ENCODE results near the gene OLFM3.

The OLFM3 gene

GRCh38 chr1:101849356-101849755 is 147.4 kb downstream of the OLFM3 start:
- DNase-seq (ENCODE audit: low read depth in 4 of 4, low spot score in 1 of 4): no peak

GRCh38 chr1:101847626-101848025 is 149.1 kb downstream of the OLFM3 start:
- no peak for DNase-seq (ENCODE audit: low read depth in 4 of 4, low spot score in 1 of 4)

GRCh38 chr1:101846820-101847219 is 149.9 kb downstream of the OLFM3 start:
- DNase-seq (ENCODE audit: low read depth in 4 of 4, low spot score in 1 of 4): no peak

- no peak for DNase-seq (ENCODE audit: low read depth in 4 of 4, low spot score in 1 of 4)
These were observed 153.6 kb downstream of the OLFM3 start for GRCh38 chr1:101843160-101843559.

GRCh38 chr1:101841824-101842223 is 154.9 kb downstream of the OLFM3 start:
- no peak for DNase-seq (ENCODE audit: low read depth in 4 of 4, low spot score in 1 of 4)

GRCh38 chr1:101835988-101836387 is 160.7 kb downstream of the OLFM3 start:
- no peak for DNase-seq (ENCODE audit: low read depth in 4 of 4, low spot score in 1 of 4)

GRCh38 chr1:101833312-101833711 is 163.4 kb downstream of the OLFM3 start:
- no peak for DNase-seq (ENCODE audit: low read depth in 4 of 4, low spot score in 1 of 4)

GRCh38 chr1:101826416-101826815 is 170.3 kb downstream of the OLFM3 start:
- no peak for DNase-seq (ENCODE audit: low read depth in 4 of 4, low spot score in 1 of 4)

GRCh38 chr1:101820071-101820470 is 176.7 kb downstream of the OLFM3 start:
- DNase-seq (ENCODE audit: low read depth in 4 of 4, low spot score in 1 of 4): no peak

GRCh38 chr1:101816262-101816661 is 180.5 kb downstream of the OLFM3 start:
- no peak for DNase-seq (ENCODE audit: low read depth in 4 of 4, low spot score in 1 of 4)

- DNase-seq (ENCODE audit: low read depth in 4 of 4, low spot score in 1 of 4): no peak
These were observed 198.3 kb downstream of the OLFM3 start for GRCh38 chr1:101798417-101798816.

- no peak for DNase-seq (ENCODE audit: low read depth in 4 of 4, low spot score in 1 of 4)
These were observed 199.0 kb downstream of the OLFM3 start for GRCh38 chr1:101797722-101798121.

GRCh38 chr1:101781201-101781831 is 215.4 kb downstream of the OLFM3 start:
- no peak for DNase-seq (ENCODE audit: low read depth in 4 of 4, low spot score in 1 of 4)

GRCh38 chr1:101769520-101769919 is 227.2 kb downstream of the OLFM3 start:
- DNase-seq (ENCODE audit: low read depth in 4 of 4, low spot score in 1 of 4): no peak

- DNase-seq (ENCODE audit: low read depth in 4 of 4, low spot score in 1 of 4): no peak
These were observed 238.7 kb downstream of the OLFM3 start for GRCh38 chr1:101757985-101758384.

- DNase-seq (ENCODE audit: low read depth in 4 of 4, low spot score in 1 of 4): no peak
These were observed 240.3 kb downstream of the OLFM3 start for GRCh38 chr1:101756411-101756810.

Data from stimulated activated CD4-positive, alpha-beta T cell treated with anti-CD3 and anti-CD28 coated beads, Interleukin-1b, Interleukin-23, amount 100 ng/mL, for 24 hours (primary cell).